GM18505 (cell line): Measurements from ENCODE around the gene BUD31.
"Not testable (repeated sequence)": the region's sequence is repeated elsewhere in the genome, so short reads cannot be mapped to it uniquely, and the experiment has no call there.

Source experiments
- ATAC-seq: cut with Tn5 transposase; IDR thresholded peaks from one replicate; pipeline ENCODE4 v1.9.1; 2021; ENCODE audit not compliant: unreplicated experiment
- POLR2A ChIP-seq: IDR thresholded peaks from 4 replicates; pipeline ENCODE4 v1.6.1; 2011; ENCODE audit warnings: borderline replicate concordance; ENCODE audit not compliant: insufficient read depth, insufficient read length; ENCODE audit errors: extremely low read depth

Gene BUD31

GRCh38 chr7:99397297-99397983 lies 11.3 kb upstream of the BUD31 start:
- TF ChIP-seq POLR2A: peak; percentile 36
- ATAC-seq: no peak

GRCh38 chr7:99398891-99399445 lies 9.8 kb upstream of the BUD31 start:
- no peak for ATAC-seq
- TF ChIP-seq POLR2A: no peak

DNA sequence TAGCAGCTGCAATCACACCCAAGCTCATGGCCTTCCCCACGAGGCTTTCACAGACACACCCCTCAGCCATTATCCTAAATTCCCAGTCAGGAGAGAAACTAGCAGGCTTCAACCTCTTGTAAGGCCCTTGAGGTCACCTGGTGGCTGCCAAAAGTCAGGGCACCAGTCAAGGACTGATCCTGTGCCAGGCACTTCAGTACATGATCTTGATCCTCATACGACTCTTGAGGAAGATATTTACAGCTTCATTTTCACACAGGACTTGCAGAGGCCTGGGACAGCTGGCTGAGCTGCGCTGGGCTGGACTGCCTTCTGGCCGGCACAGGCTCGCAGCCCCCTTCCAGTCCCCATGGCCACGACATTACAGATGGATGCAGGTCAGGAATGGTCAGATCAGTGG lies 9.2 kb upstream of the BUD31 start:
- ATAC-seq: no peak
- no peak for TF ChIP-seq POLR2A

DNA sequence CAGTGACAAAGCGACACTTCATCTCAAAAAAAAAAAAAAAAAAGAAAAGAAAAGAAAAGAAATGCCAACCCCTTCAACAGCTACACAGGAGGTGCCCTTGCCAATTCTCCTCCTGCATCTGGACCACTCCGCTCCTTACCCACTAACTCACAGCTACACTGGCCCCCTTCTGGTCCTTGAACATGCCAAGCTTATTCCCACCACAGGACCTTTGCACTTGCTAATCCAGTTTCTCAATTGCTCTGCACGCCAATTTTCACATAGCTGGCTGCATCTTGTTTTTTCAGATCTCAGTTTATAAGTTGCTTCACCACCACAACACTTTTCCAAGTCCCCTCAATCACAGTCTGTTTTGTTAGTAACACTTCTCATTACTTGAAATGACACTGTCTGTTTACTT lies 5.9 kb upstream of the BUD31 start:
- no peak for TF ChIP-seq POLR2A
- ATAC-seq: no peak

- TF ChIP-seq POLR2A: no peak
These were observed 5.0 kb upstream of the BUD31 start for GRCh38 chr7:99403764-99404163.

DNA sequence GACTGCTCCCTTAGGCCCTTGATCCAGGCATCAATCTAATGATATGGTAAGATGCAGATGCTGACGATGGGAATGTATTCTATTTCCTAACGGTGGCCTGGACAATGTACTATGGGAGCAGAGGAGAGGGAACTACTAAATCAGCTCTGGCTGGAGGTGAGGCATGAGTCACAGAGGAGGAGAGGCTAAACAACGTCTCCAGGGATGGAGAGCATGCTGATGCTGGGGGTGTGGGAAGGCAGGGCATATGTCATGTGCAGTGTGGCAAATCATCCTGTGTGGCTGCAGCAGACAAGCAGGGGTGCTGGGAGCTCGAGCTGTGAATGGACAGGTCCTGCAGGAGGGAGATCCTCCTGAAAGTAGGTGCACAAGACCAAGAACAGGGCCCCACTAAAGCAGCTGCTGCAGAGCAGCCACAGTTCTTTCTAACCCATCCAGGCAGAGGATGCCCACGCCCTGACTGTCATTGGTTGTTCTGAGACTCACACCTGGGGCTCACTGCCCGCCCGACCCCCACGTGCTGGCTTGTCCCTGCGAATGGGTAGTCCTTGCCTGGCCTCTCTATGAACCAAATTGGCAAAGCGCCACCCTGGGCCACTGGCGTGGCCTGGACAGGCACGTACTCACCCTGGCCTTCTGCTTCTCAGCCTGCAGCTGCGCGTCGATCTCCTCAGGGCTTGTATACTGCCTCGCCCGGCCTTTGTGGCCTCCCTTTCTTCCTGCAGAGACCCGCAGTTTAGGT lies 4.4 kb upstream of the BUD31 start:
- ATAC-seq: no peak

More at GRCh38 chr7:99403764-99404163, 5.0 kb upstream of the BUD31 start:
- ATAC-seq: no peak

DNA sequence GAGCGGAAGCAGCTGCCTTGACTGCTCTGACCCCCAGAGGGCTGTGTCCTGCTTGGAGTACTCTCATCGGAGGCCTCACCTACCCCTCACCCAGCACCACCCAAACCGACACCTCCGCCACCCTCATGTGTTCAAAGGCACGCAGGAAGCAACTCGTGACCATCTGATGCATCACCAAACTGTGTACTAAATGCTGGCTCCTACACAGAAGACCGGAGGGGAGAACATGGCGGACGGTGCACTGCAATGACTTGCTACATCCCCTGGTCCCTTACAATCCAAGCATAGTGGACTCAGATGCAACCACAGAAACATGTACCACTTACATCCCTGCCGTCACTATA lies 3.8 kb upstream of the BUD31 start:
- no peak for TF ChIP-seq POLR2A
- ATAC-seq: no peak

More for the DNA sequence above, 4.4 kb upstream of the BUD31 start:
- TF ChIP-seq POLR2A: no peak

GRCh38 chr7:99406557-99406956 lies 2.2 kb upstream of the BUD31 start:
- ATAC-seq: no peak
- no peak for TF ChIP-seq POLR2A

- TF ChIP-seq POLR2A: no peak
- ATAC-seq: peak; percentile 6
These were observed 844 bp upstream of the BUD31 start for GRCh38 chr7:99407872-99408378.

DNA sequence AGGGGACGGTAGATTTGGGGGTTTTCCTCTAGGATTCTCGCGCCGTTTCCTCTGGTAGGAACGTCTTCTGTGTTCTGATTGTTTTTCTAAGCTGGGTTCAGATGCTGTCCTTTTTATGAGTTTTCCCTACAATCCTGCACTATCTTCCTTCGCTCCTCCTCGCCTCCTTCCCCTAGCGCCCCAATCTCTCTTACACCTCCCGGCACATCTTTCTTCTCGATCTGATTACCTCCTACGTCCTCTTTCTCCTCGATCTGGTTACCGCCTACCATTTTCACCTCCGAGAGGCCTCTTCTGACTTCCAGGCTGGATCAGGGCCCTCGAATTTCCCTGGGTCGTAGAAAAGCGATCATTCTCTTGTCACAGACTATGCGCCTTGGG lies 413 bp downstream of the BUD31 start:
- TF ChIP-seq POLR2A: no peak
- peak; percentile 4 for ATAC-seq

GRCh38 chr7:99409806-99410205 lies 1.0 kb downstream of the BUD31 start:
- no peak for TF ChIP-seq POLR2A
- no peak for ATAC-seq

GRCh38 chr7:99410635-99411034 lies 1.9 kb downstream of the BUD31 start:
- TF ChIP-seq POLR2A: no peak
- ATAC-seq: no peak

DNA sequence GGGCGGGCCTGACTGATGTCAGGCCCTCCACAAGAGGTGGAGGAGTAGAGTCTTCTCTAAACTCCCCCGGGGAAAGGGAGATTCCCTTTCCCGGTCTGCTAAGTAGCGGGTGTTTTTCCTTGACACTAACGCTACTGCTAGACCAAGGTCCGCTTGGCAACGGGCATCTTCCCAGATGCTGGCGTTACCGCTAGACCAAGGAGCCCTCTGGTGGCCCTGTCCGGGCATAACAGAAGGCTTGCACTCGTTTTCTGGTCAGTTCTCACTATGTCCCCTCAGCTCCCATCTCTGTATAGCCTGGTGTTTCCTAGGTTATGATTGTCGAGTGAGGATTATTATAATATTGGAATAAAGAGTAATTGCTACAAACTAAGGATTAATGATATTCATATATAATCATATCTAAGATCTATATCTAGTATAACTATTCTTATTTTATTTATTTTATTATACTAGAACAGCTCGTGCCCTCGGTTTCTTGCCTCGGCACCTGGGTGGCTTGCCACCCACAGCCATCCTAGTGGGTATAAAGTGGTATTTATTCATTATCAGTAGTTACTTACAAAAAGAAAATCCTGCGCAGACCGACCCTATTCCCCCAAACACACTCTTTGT lies 6.9 kb downstream of the BUD31 start:
- ATAC-seq: not testable (repeated sequence)

DNA sequence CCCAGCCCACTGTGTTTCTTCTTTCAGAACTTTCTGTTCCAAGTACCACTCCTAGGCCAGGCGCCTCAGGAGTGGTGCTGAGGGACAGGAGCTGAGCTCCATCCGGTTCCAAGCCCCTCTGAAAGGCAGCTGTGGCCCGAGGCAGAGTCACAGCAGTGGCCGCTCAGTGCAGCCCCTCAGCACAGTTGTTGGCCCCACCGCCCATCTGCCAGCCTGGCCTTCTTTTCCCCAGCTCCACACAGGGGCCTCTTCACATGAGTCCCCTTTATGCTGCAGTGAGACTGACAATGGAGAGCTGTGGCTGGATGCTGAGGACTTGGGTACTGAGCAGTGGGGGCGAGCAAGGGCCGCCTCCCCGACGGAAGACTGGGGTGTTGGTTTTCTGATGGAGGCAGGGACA lies 9.5 kb downstream of the BUD31 start:
- TF ChIP-seq POLR2A: no peak
- ATAC-seq: no peak
